Measurements from ENCODE around the gene UBASH3B. TPM values are rescaled to one million over a fixed set of nuclear protein-coding genes. Genes with fewer than 3 reads are reported as not detected.

The UBASH3B gene
- total and polyA plus RNA-seq, 2 of the 13 experiments (the other 11 are each of a cell fraction or from before 2014, with no cell fraction given) = 4.4 to 7.6 TPM

DNA sequence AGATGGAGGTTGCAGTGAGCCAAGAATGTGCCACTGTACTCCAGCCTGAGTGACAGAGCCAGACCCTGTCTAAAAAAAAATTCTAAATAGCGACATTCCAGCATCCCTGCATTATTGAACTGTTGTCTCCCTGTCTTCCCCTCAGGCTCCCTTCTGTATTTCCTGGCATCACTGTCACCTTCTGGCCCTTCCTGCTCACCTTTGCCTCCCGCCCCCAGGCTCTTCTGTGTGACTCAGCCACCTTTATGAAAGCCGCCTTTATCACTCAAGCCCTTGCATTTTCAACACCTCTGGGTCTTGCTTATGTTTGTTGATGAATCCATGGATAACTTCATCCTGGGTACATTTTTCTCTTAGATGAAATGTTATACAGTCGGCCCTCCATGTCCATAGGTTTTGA is 21.1 kb downstream of the UBASH3B start (continued):
- TF ChIP-seq HOXA9 (CRISPR knock-in tag; IDR thresholded peaks at IDR 0.05; ENCODE audit: borderline replicate concordance) (no peak), ZNF264 (CRISPR knock-in tag; IDR thresholded peaks at IDR 0.05) (no peak), ZNF20 (CRISPR knock-in tag; IDR thresholded peaks at IDR 0.05) (no peak), NFIC (IDR thresholded peaks at IDR 0.05; ENCODE audit: low read length) (no peak; the same call in 1 of the 2 replicates), ZNF468 (CRISPR knock-in tag; IDR thresholded peaks at IDR 0.05) (no peak), TEAD3 (CRISPR knock-in tag; optimal IDR thresholded peaks at IDR 0.05; ENCODE audit: borderline replicate concordance) (peak; percentile 91), SMAD3 (CRISPR knock-in tag; IDR thresholded peaks at IDR 0.05) (no peak), PRPF4 (IDR thresholded peaks at IDR 0.05; ENCODE audit: low read depth, low read length, poor library complexity, severe bottlenecking) (no peak), ISL2 (CRISPR knock-in tag; IDR thresholded peaks at IDR 0.05) (no peak), ZNF383 (CRISPR knock-in tag; IDR thresholded peaks at IDR 0.05; ENCODE audit: borderline replicate concordance) (no peak), PPARG (CRISPR knock-in tag; conservative IDR thresholded peaks at IDR 0.05) (0 out of 2 replicates have a peak, but pooled peaks have one; percentile 18), ZNF343 (CRISPR knock-in tag; IDR thresholded peaks at IDR 0.05) (no peak), ZNF224 (CRISPR knock-in tag; IDR thresholded peaks at IDR 0.05) (no peak), ARHGAP35 (CRISPR knock-in tag; IDR thresholded peaks at IDR 0.05; ENCODE audit: borderline replicate concordance) (no peak), HOXA5 (CRISPR knock-in tag; IDR thresholded peaks at IDR 0.05) (no peak), ZNF879 (CRISPR knock-in tag; IDR thresholded peaks at IDR 0.05) (no peak), CEBPG (CRISPR knock-in tag; IDR thresholded peaks at IDR 0.05) (no peak), ZBTB44 (CRISPR knock-in tag; IDR thresholded peaks at IDR 0.05) (no peak), ZFY (CRISPR knock-in tag; IDR thresholded peaks at IDR 0.05) (no peak), ZSCAN25 (CRISPR knock-in tag; IDR thresholded peaks at IDR 0.05) (no peak), JUN (CRISPR knock-in tag; IDR thresholded peaks at IDR 0.05) (no peak), ZNF256 (CRISPR knock-in tag; conservative IDR thresholded peaks at IDR 0.05) (no peak), BRCA1 (CRISPR knock-in tag; IDR thresholded peaks at IDR 0.05) (no peak), ZFP36L1 (CRISPR knock-in tag; IDR thresholded peaks at IDR 0.05) (no peak), NR2F6 (IDR thresholded peaks at IDR 0.05) (peak; percentile 69), NR2F6 (CRISPR knock-in tag; IDR thresholded peaks at IDR 0.05) (peak; percentile 76), CC2D1A (CRISPR knock-in tag; IDR thresholded peaks at IDR 0.05) (no peak)
- TF ChIP-seq, protein P1, sequence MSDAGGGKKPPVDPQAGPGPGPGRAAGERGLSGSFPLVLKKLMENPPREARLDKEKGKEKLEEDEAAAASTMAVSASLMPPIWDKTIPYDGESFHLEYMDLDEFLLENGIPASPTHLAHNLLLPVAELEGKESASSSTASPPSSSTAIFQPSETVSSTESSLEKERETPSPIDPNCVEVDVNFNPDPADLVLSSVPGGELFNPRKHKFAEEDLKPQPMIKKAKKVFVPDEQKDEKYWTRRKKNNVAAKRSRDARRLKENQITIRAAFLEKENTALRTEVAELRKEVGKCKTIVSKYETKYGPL (CRISPR knock-in tag; IDR thresholded peaks at IDR 0.05) = no peak
- TF ChIP-seq, protein P2, sequence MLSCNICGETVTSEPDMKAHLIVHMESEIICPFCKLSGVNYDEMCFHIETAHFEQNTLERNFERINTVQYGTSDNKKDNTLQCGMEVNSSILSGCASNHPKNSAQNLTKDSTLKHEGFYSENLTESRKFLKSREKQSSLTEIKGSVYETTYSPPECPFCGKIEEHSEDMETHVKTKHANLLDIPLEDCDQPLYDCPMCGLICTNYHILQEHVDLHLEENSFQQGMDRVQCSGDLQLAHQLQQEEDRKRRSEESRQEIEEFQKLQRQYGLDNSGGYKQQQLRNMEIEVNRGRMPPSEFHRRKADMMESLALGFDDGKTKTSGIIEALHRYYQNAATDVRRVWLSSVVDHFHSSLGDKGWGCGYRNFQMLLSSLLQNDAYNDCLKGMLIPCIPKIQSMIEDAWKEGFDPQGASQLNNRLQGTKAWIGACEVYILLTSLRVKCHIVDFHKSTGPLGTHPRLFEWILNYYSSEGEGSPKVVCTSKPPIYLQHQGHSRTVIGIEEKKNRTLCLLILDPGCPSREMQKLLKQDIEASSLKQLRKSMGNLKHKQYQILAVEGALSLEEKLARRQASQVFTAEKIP (CRISPR knock-in tag; IDR thresholded peaks at IDR 0.05; ENCODE audit: borderline replicate concordance) = no peak
- TF ChIP-seq, protein P3, sequence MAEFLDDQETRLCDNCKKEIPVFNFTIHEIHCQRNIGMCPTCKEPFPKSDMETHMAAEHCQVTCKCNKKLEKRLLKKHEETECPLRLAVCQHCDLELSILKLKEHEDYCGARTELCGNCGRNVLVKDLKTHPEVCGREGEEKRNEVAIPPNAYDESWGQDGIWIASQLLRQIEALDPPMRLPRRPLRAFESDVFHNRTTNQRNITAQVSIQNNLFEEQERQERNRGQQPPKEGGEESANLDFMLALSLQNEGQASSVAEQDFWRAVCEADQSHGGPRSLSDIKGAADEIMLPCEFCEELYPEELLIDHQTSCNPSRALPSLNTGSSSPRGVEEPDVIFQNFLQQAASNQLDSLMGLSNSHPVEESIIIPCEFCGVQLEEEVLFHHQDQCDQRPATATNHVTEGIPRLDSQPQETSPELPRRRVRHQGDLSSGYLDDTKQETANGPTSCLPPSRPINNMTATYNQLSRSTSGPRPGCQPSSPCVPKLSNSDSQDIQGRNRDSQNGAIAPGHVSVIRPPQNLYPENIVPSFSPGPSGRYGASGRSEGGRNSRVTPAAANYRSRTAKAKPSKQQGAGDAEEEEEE (CRISPR knock-in tag; IDR thresholded peaks at IDR 0.05; ENCODE audit: borderline replicate concordance) = no peak

All from HepG2 (cell line).